GM12873 (cell line): ENCODE measurements around the gene SLC6A4.

Source experiments
- TF ChIP-seq, protein P1 (sequence below): IDR thresholded peaks from 2 replicates; pipeline ENCODE4 v1.5.1; 2012; ENCODE audit warnings: low read depth, mild to moderate bottlenecking, moderate library complexity, low read length, control low read depth; ENCODE audit not compliant: insufficient read depth; ENCODE audit errors: missing control alignments

SLC6A4 gene

DNA sequence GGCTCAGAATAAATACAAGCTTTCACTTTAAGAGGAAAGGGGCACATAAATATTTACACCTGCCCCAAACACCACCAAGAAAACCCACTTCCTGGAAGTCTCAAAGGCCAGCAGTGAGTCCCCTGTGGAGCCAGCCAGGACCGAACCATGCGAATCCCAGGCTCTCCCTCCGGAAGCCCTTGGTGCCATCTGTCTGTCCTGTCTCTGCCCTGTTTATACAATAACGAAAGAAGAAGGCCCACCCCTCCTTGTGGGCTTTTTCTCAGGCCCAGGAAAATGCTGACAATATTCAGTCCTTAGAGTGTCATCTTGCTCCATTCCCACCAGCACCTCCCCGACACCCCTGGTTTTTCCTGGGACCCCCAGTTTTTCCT is 3.6 kb upstream of the SLC6A4 start:
- TF ChIP-seq, protein P1, sequence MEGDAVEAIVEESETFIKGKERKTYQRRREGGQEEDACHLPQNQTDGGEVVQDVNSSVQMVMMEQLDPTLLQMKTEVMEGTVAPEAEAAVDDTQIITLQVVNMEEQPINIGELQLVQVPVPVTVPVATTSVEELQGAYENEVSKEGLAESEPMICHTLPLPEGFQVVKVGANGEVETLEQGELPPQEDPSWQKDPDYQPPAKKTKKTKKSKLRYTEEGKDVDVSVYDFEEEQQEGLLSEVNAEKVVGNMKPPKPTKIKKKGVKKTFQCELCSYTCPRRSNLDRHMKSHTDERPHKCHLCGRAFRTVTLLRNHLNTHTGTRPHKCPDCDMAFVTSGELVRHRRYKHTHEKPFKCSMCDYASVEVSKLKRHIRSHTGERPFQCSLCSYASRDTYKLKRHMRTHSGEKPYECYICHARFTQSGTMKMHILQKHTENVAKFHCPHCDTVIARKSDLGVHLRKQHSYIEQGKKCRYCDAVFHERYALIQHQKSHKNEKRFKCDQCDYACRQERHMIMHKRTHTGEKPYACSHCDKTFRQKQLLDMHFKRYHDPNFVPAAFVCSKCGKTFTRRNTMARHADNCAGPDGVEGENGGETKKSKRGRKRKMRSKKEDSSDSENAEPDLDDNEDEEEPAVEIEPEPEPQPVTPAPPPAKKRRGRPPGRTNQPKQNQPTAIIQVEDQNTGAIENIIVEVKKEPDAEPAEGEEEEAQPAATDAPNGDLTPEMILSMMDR: no peak

DNA sequence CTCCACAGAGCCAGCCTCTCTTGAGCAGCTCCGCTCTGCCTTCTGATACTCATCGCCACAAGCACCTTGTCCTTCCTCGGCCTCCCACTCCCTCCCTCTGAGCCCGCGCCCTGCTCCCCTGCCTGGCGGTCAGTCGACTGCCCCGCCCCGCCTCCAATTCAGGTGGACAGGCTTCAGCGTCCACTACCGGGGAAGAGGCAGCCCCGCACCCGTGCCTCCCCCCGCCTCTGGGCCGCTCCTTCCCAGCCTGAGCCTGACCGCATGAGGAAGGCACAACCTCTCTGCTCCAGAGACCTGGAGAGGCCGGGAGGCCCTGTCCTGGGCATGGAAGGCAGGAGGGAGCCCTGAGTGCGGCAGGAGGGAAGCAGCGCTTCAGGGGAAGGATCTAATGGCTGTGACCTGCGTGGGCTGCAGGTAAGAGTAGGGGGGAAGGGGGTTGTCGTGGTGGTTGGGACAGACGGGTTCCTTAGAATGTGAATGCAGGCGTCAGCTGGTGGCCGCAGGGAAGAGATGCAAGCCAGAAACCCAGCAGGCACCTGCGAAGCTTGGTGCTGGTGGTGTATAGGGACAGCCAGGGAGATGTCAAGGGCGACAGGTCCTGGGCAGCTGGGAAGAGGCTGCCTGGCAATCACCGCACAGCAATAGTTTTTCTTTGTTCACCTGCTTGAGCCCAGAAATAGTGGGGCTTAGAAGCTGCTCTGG is 3.0 kb upstream of the SLC6A4 start:
- TF ChIP-seq, protein P1: no peak

DNA sequence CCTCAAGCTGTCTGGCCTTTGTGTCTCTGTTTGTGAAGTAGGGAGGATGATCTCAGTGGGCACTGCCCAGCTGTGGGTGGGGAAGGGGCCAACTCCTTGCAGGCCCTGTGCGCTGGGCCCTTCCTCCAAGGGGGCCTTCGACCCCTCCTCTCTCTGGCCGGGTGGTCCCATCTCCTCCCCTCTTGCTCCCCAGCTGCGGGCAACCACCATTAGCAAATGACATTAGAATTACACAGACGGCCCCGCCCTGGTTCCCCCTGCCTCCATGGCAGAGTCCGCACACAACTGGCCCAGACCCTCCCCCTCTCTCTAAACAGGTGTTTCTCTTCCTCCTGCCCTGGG is 2.5 kb upstream of the SLC6A4 start:
- TF ChIP-seq, protein P1: no peak

DNA sequence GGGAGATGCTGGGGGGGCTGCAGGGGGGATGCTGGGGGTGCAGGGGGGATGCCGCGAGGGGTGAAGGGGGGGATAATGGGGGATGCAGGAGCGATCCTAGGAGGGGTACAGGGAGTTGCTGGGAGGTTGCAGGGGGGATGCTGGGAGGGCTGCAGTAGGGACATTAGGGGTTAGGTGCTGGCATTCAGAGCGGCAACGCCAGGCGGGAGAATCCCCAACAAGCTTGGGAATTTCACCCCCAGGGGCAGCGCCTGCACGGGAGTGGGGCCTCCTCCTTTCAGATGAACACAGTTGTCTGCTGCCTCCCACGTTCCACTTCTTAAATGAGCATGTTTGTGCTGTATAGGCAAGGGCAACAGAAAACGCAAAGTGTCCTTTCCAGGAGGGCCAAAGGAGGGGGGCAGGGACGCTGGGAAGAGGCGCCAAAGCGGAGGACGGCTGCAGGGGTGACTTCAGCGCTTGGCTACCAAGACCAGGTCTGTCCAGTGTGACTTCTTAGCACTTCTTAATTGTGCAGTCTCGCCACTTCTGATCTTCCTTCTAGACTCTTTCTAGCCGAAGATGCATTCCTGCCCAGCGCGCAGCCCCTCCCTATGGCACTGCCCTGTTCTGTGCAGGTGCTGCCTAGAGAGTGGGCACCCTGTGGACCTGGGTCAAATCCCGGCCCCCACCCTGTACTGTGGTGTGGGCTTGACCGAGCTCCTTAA is 2.0 kb upstream of the SLC6A4 start:
- TF ChIP-seq, protein P1: no peak

DNA sequence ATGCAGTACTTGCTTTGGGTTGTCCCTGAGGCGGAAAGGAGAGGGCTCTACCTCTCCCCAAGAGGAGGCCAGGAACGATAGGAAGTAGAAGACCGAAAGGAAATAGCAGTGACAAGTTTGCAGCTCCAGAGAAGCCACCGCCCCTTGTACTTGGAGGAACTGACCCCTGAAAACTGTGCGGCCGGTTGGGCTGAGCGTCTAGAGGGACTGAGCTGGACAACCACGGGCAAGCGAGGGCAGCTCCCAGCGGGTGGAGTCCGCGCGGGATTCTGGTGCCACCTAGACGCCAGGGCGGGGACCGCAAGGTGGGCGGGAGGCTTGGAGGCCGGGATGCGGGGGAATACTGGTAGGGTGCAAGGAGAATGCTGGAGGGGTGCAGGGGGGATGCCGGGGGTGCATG is 1.3 kb upstream of the SLC6A4 start:
- TF ChIP-seq, protein P1: peak; percentile 48

DNA sequence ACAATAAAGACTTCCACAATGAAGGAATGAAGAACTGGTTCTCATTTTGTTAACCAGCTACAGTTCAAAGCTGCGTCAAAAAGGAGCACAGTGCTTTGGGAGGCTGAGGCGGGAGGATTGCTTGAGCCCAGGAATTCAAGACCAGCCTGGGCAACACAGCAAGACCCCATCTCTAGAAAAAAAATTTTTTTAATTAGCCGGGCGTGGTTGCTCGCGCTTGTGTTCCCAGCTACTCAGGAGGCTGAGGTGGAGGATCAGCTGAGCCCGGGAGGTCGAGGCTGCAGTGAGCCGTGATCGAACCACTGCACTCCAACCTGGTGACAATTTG is 764 bp upstream of the SLC6A4 start:
- TF ChIP-seq, protein P1: no peak

DNA sequence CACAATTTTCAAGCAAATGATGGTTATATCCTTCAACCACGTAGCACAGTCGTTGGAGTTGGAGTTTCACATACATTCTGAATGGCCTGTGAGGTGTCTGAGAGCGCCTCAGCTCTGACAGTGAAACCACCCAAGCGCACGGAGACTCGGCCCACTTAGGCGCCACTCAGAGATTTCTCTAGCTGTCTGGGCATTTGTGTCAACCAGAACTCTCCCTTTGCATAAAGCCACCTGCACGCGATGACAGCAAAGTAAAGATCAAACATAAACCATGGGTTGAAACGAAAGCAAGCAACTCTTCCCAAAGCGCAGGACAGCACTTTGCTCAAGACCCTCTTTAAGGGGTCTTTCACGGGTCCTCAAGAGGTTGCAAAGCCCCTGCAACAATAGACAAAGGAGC is 533 bp downstream of the SLC6A4 start:
- TF ChIP-seq, protein P1: no peak
